ENCODE results near the gene GET3.
"Not testable (repeated sequence)": the region's sequence is repeated elsewhere in the genome, so short reads cannot be mapped to it uniquely, and the experiment has no call there.

The GET3 gene

DNA sequence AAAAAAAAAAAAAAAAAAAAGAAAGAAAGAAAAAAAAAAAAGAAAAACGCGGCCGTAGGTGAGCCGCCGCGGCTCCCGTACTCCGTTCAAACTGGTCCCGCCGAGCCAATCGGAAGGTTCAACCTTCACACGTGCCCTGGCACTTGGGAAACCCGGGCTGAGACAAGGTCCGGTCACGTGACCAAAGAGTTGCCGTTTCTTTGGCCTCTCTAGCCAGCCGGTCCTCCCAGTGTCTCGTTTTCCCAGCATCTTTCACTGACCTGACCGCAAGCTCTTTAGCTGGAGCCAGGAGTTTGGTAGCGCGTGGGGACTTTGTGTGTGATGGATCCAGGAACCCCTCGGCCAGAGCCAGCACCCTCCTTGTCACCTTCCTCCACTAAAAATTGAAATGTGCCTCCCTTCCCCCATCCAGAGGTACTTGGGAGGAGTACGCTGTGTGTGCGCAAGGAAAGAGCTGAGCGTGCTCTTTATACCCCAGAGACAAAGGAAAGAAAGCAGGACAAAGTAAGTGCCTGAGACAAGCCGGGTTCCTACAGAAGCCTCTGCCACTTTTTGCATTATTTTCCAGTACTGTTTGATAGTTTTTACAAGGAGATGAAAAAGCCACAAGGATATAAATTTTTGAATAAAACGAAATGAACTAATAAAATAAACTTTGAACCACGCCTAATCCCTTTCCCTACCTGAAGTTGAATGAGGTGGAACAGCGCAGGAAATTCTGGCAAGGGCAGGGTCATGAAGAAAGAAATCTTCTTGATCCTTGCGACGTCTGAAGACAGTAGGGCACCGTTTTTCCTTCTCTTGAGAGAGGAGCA, 14.5 kb upstream of the GET3 start:
- TF ChIP-seq, protein P1, sequence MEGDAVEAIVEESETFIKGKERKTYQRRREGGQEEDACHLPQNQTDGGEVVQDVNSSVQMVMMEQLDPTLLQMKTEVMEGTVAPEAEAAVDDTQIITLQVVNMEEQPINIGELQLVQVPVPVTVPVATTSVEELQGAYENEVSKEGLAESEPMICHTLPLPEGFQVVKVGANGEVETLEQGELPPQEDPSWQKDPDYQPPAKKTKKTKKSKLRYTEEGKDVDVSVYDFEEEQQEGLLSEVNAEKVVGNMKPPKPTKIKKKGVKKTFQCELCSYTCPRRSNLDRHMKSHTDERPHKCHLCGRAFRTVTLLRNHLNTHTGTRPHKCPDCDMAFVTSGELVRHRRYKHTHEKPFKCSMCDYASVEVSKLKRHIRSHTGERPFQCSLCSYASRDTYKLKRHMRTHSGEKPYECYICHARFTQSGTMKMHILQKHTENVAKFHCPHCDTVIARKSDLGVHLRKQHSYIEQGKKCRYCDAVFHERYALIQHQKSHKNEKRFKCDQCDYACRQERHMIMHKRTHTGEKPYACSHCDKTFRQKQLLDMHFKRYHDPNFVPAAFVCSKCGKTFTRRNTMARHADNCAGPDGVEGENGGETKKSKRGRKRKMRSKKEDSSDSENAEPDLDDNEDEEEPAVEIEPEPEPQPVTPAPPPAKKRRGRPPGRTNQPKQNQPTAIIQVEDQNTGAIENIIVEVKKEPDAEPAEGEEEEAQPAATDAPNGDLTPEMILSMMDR (IDR thresholded peaks at IDR 0.05; ENCODE audit: control extremely low read depth, extremely low read depth, low read depth, missing control alignments), result no peak
- peak; percentile 97 for DNase-seq (ENCODE audit: extremely low spot score)
- ChIA-PET CTCF (interaction anchor here (0.7 to 3.5 kb wide), 10 partner anchors 11 to 125 kb away, joined by 3 to 19 read pairs (median 6); partner anchors contain the start of gene TRIR), POLR2A (interaction anchor here (0.5 to 2.0 kb wide), 5 partner anchors 11 to 1156 kb away, joined by 4 to 17 read pairs (median 6); partner anchors contain the start of gene DHPS)

DNA sequence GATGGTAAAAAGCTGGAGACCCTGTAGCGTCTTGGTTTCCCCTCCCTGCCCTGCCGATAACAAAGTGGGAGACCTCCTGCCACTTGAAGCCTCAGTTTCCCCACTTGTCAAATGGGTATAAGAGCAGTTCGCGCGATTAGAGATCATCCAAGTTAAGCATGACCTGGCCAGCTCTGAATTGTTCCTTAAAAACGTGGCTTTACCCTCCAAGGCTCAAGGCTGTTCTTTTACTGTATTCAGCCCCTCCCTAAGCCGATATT, 14.0 kb upstream of the GET3 start:
- CTCF ChIA-PET, result interaction anchor here (0.7 to 3.5 kb wide), 11 partner anchors 10 to 125 kb away, joined by 3 to 19 read pairs (median 6); partner anchors contain the start of gene TRIR
- no peak for DNase-seq (ENCODE audit: extremely low spot score)
- TF ChIP-seq, protein P1 (IDR thresholded peaks at IDR 0.05; ENCODE audit: control extremely low read depth, extremely low read depth, low read depth, missing control alignments), result no peak
- POLR2A ChIA-PET, result interaction anchor here (0.5 to 2.0 kb wide), 4 partner anchors 10 to 111 kb away, joined by 4 to 17 read pairs (median 6); partner anchors contain the start of gene DHPS

- POLR2A ChIA-PET, result interaction anchor here (0.9 to 2.0 kb wide), 2 partner anchors 11 to 43 kb away, joined by 6 to 17 read pairs; partner anchors contain the start of gene DHPS
- TF ChIP-seq, protein P1 (IDR thresholded peaks at IDR 0.05; ENCODE audit: control extremely low read depth, extremely low read depth, low read depth, missing control alignments), result no peak
- CTCF ChIA-PET, result interaction anchor here (0.7 to 3.5 kb wide), 11 partner anchors 10 to 124 kb away, joined by 3 to 19 read pairs (median 6); partner anchors contain the start of gene TRIR
- peak; percentile 81 for DNase-seq (ENCODE audit: extremely low spot score)
These were observed 13.5 kb upstream of the GET3 start, which contains the start of gene TNPO2 for GRCh38 chr19:12723641-12724426. TNPO2 (minus strand) TSS chr19:12723932; CDS start chr19:12720977, 2,955 bp downstream.

DNA sequence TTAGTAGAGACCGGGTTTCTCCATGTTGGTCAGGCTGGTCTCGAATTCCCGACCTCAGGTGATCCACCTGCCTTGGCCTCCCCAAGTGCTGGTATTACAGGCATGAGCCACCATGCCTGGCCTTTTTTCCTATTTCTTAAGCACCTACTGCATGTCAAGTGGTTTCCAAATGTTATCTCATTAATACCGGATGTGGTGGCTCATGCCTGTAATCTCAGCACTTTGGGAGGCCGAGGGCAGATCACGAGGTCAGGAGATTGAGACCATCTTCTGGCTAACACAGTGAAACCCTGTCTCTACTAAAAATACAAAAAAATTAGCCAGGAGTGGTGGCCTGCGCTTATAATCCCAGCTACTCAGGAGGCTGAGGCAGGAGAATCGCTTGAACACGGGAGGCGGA, 11.7 kb upstream of the GET3 start:
- DNase-seq (ENCODE audit: extremely low spot score), result not testable (repeated sequence)
- ChIA-PET POLR2A (interaction anchor here (0.7 to 1.4 kb wide), 2 partner anchors 11 to 147 kb away, joined by 3 to 5 read pairs; no protein-coding TSS in a partner anchor), CTCF (interaction anchor here (1.4 to 3.5 kb wide), 3 partner anchors 8 to 49 kb away, joined by 3 to 19 read pairs (median 5); no protein-coding TSS in a partner anchor)

DNA sequence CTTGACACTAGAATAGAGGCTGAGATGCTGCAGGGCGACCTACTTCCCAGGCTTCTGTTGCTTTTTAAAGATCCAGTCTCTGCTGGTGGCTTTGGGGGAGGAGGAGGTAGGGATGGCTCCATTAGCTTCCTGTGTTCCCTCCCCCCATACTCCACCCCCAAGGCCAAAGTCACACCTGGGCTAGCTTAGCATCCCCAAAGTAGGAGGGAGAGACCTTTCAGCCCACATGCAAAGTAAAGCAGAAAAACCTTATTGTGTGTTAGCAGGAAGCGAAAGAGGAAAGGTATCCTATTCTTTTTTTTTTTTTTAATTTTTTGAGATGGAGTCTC, 10.3 kb upstream of the GET3 start:
- CTCF ChIA-PET, result interaction anchor here (0.9 to 1.8 kb wide), 6 partner anchors 10 to 69 kb away, joined by 3 to 5 read pairs (median 4); no protein-coding TSS in a partner anchor
- POLR2A ChIA-PET, result no interaction called here
- DNase-seq (ENCODE audit: extremely low spot score), result no peak
- TF ChIP-seq, protein P1 (IDR thresholded peaks at IDR 0.05; ENCODE audit: control extremely low read depth, extremely low read depth, low read depth, missing control alignments), result no peak

GRCh38 chr19:12727745-12728433, 9.4 kb upstream of the GET3 start:
- TF ChIP-seq, protein P1 (IDR thresholded peaks at IDR 0.05; ENCODE audit: control extremely low read depth, extremely low read depth, low read depth, missing control alignments), result no peak
- no peak for DNase-seq (ENCODE audit: extremely low spot score)
- POLR2A ChIA-PET, result interaction anchor here (1.1 kb wide), 1 partner anchor 11 kb away, joined by 3 read pairs; no protein-coding TSS in a partner anchor
- CTCF ChIA-PET, result interaction anchor here (0.9 to 1.3 kb wide), 4 partner anchors 10 to 68 kb away, joined by 3 to 5 read pairs (median 4); no protein-coding TSS in a partner anchor

Measured in GM10248 (cell line).